BJ (cell line): Measurements from ENCODE around the gene TTC23. TPM values are rescaled to one million over a fixed set of nuclear protein-coding genes. Genes with fewer than 3 reads are reported as not detected.
"Not testable (repeated sequence)": the region's sequence is repeated elsewhere in the genome, so short reads cannot be mapped to it uniquely, and the experiment has no call there.

Source experiments
- CTCF ChIA-PET: fragments of 350-600 bp; formaldehyde crosslinking; extraction: SDS; loops from one replicate; lab custom pipeline; 2021; ENCODE audit warnings: antibody characterized with exemption, inconsistent platforms; lab: Yijun Ruan, JAX
- POLR2A ChIA-PET: fragments of 300-600 bp; sonication (Branson Sonifier 250); formaldehyde crosslinking; extraction: SDS; loops from one replicate; lab custom pipeline; 2021; ENCODE audit warnings: antibody characterized with exemption; lab: Charles Lee
- DNase-seq: peaks from one replicate; pipeline ENCODE4 v3.0.0-alpha.2; 2011; ENCODE audit warnings: low read depth
- H3K27me3 ChIP-seq: 2 replicates; pipeline ENCODE4 v1.6.0; 2011; ENCODE audit warnings: low read length; ENCODE audit not compliant: control insufficient read depth, insufficient read depth
- H3K36me3 ChIP-seq: 2 replicates; pipeline ENCODE4 v1.5.1; 2011; ENCODE audit warnings: low read length; ENCODE audit not compliant: control insufficient read depth, insufficient read depth
- H3K4me3 ChIP-seq: 2 replicates; pipeline ENCODE4 v1.5.1; 2011; ENCODE audit warnings: low read depth, mild to moderate bottlenecking, control low read depth, low read length
- polyA plus RNA-seq: library from polyadenylated mRNA; depleted of rRNA; stranded (reverse); fragments of >200 nt; gene quantifications from 2 replicates; pipeline ENCODE4 v1.2.3, GENCODE V29; 2011
- TF ChIP-seq, protein P1 (sequence below): IDR thresholded peaks from 2 replicates; pipeline ENCODE4 v1.5.1; 2011; ENCODE audit warnings: low read depth, mild to moderate bottlenecking, control low read depth, inconsistent platforms, low read length, moderate library complexity; ENCODE audit not compliant: insufficient read depth

Gene TTC23
- polyA plus RNA-seq, 1 experiment = 3.6 TPM

DNA sequence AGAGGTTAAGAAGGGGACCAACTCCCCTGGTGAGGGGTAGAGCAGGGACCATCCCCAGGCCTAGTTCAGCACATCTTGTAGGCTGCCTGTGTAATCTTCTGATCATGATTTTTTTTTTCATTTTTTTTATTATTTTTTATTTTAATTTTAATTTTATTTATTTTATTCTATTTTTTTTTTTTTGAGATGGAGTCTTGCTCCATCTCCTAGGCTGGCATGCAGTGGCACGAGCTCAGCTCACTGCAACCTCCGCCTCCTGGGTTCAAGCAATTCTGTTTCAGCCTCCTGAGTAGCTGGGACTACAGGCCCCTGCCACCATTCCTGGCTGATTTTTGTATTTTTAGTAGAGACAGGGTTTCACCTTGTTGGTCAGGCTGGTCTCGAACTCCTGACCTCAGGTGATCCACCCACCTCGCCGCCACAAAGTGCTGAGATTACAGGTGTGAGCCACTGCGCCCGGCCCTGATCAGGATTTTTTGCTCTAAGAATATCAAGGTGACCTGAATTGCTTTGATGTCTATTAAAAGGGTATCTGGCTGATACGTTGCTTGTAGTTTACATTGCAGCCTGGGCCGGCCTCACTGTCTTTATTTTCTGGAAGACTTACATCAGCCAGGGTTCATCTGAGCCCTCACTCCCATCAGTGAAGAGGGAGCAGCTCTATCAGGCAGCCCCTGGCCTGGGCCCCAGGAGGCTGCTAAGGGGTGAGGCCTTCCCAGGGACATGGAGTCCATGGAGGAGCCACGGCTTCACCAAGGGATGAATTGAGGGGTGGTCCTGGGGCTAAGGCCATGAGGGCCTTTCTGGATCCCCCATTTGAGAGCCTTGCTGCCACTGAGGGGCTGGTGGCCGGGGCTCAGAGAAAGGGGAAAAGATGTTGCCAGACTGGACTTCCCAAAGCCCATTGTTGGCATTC is 133.8 kb downstream of the TTC23 start:
- no peak overlapping the region for H3K4me3 ChIP-seq
- no peak for DNase-seq
- no peaks in the 10 kb centered on the region for H3K27me3 ChIP-seq
- TF ChIP-seq, protein P1, sequence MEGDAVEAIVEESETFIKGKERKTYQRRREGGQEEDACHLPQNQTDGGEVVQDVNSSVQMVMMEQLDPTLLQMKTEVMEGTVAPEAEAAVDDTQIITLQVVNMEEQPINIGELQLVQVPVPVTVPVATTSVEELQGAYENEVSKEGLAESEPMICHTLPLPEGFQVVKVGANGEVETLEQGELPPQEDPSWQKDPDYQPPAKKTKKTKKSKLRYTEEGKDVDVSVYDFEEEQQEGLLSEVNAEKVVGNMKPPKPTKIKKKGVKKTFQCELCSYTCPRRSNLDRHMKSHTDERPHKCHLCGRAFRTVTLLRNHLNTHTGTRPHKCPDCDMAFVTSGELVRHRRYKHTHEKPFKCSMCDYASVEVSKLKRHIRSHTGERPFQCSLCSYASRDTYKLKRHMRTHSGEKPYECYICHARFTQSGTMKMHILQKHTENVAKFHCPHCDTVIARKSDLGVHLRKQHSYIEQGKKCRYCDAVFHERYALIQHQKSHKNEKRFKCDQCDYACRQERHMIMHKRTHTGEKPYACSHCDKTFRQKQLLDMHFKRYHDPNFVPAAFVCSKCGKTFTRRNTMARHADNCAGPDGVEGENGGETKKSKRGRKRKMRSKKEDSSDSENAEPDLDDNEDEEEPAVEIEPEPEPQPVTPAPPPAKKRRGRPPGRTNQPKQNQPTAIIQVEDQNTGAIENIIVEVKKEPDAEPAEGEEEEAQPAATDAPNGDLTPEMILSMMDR = no peak
- POLR2A ChIA-PET = no interaction called here
- CTCF ChIA-PET = interaction anchor here (0.7 to 1.4 kb wide), 2 partner anchors 10 to 59 kb away, joined by 3 to 5 read pairs; partner anchors contain the start of gene SYNM
- H3K36me3 ChIP-seq = no peaks in the 10 kb centered on the region

DNA sequence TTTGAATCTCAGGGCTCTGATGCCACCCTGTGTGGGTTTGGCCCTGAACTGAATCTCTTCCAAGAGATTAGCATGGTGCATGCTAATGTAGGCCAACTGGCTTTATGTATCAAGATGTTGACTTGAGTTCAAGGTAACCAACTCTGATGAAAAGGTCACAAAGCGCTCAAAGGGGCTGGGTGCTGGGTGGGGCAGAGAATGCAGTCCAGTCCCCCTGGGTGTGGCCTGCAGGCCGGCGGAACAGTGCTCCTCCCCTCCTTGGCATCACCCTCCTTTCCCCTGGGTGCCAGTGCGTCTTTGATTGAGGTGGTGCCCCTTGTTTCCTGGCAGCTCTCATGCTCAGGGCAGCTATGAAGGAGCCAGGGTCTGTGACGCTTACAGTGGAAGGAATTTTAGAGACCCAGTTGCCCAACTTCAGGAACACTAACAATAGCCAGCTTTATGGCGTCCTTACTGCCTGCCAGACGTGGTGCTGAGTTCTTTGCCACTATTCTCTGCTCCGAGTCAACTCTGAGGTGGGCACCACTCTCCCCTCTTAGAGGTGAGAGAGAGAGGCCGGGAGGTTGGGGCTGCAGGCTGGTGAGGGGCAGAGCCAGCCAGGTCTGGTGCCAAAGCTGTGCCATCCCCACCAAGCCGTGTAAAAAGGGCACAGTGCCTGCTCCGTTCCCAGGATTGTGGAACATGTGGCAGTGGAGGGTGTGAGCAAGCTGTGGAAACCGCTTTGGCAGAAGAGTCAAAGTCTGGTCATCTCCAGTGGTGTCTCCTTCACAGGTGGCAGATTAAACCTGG is 134.7 kb downstream of the TTC23 start:
- Histone ChIP-seq H3K27me3 (no peaks in the 10 kb centered on the region), H3K4me3 (no peak overlapping the region), H3K36me3 (no peaks in the 10 kb centered on the region)
- ChIA-PET POLR2A (no interaction called here), CTCF (interaction anchor here (1.4 to 1.5 kb wide), 2 partner anchors 9 kb away, joined by 5 read pairs; partner anchors contain the start of gene SYNM)
- DNase-seq = no peak
- TF ChIP-seq, protein P1 = no peak

DNA sequence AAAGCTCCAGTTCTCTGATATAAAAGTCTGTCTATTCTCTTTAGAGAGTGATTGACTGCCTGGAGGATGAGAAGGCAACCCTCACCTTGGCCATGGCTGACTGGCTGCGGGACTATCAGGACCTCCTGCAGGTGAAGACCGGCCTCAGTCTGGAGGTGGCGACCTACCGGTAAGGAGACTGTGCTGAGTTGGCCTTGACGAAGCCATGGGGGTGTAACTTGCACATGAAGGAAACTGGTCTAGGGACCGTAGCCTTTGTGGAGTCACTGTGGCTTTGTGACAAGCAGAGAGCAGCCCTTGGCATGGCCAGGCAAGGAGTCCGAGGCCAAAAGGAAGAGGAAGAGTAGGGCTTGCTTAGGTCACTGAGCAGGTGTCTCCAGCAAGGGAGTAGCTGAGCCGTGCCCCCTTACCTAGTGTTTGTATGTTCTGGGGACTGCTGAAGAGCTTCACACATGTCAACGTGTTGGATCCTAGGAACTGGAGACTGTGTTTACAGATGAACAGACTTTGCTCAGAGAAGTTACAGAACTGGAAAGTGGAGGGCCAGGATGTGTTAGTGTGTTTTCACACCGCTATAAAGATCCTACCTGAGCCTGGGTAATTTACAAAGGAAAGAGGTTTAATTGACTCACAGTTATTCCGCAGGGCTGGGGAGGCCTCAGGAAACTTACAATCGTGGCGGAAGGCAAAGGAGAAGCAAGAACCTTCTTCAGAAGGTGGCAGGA is 135.7 kb downstream of the TTC23 start:
- Histone ChIP-seq H3K36me3 (no peaks in the 10 kb centered on the region), H3K27me3 (no peaks in the 10 kb centered on the region), H3K4me3 (no peak overlapping the region)
- POLR2A ChIA-PET = no interaction called here
- CTCF ChIA-PET = interaction anchor here (1.5 kb wide), 1 partner anchor 8 kb away, joined by 5 read pairs; the partner anchor contains the start of gene SYNM
- DNase-seq = no peak
- TF ChIP-seq, protein P1 = no peak

DNA sequence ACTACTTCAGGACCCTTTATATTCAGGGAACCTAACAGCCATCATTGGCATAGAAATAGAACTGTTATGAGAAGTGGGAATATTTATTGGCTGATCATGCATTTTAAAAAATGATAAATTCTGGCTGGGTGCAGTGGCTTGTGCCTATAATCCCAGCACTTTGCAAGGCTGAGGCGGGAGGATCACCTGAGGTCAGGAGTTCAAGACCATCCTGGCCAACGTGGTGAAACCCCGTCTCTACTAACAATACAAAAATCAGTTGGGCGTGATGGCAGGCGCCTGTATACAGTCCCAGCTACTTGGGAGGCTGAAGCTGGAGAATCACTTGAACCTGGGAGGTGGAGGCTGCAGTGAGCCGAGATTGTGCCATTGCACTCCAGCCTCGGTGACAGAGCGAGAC is 137.7 kb downstream of the TTC23 start:
- H3K36me3 ChIP-seq, H3K4me3 ChIP-seq, POLR2A ChIA-PET, DNase-seq, H3K27me3 ChIP-seq: not testable (repeated sequence)
- CTCF ChIA-PET = interaction anchor here (0.8 to 1.3 kb wide), 3 partner anchors 11 to 99 kb away, joined by 3 to 4 read pairs (median 3); no protein-coding TSS in a partner anchor

DNA sequence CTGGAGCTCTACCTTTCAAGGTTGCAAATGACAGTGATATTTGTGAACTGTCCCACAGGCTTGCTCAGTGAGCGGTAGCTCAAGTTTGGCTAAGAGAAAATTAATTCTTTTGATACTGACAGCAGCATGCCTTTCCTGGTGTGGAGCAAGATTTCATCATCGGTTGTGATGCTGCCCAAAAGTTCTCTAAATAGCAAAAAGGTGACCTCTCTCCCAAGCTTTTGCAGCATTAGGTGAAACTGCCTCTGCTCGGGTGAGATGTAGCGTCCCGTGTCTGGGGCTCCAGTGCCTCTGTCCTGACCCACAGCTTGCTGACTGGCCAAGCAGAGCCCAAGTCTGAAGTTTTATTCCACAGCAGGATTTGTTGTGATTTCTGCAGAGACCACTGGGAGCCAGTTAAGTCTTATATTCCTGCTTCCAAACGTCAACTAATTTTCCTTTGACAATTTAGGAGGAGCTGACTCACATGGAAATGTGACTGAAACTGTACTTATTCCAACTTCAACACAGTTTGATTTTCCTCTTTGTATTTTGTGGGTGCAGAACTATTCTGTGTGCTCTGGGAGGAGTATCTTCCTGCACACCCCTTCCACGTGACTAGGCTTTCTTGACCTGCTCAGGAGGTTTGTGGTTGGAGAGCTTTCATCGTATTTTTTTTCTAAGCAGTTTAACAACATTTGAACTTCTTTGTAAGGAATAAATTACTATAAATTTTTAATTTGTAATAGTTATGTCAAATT is 138.6 kb downstream of the TTC23 start:
- CTCF ChIA-PET = interaction anchor here (0.8 to 2.7 kb wide), 3 partner anchors 70 to 103 kb away, joined by 3 to 14 read pairs (median 4); no protein-coding TSS in a partner anchor
- no peak for DNase-seq
- Histone ChIP-seq H3K27me3 (no peaks in the 10 kb centered on the region), H3K4me3 (no peak overlapping the region), H3K36me3 (no peaks in the 10 kb centered on the region)
- POLR2A ChIA-PET = no interaction called here
- TF ChIP-seq, protein P1 = no peak
